Epithelial cell of prostate (primary cell): ENCODE measurements around the gene METRN.

Experiments
- DNase-seq: peaks from one replicate; pipeline ENCODE4 v3.0.0-alpha.2; 2011; ENCODE audit warnings: low read depth, low spot score
- H3K27ac ChIP-seq: fragments of 450-650 bp; 2 replicates; pipeline ENCODE4 v1.5.1; 2017; ENCODE audit warnings: mild to moderate bottlenecking

Gene METRN

DNA sequence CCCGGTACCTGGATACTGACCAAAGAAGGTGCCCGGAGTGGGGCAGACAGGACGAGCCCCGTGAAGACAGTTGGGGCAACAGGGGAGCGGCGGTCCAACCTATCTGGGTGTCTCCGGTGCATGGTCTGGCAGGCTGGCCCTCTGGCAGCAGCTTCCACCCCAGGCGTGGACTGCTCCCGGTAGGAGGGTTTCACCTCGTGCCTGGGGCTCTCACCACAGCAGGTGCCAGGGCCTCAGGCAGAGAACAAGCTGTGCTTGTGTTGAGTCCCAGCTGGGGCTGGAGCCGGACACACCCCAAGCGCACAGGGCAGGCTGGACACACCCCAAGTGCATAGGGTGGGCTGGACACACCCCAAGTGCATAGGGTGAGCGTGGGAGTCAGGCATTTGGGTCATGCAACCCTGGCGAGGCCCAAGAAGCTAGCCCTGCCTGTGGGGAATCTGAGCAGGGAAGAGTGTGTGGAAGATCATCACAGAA lies 7.8 kb upstream of the METRN start:
- H3K27ac ChIP-seq = no peak overlapping the region
- no peak for DNase-seq

DNA sequence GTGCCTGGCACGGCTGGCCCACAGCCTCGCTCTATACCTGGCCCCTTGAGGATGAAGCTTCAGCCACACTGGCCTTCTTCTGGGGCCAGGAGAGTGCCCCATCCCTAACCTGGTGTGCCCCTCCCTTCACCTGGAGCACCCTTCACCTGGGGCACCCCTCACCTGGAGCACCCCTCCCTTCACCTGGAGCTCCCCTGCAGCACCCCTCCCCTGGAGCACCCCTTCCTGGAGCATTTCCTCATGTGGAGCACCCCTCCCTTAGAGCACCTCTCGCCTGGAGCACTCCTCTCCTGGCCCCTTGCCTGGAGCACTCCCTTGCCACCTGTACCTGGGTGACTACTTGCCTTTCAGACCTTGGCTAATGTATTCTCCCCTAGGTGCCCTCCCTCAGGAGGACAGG lies 6.9 kb upstream of the METRN start:
- no peak for DNase-seq
- no peak overlapping the region for H3K27ac ChIP-seq

DNA sequence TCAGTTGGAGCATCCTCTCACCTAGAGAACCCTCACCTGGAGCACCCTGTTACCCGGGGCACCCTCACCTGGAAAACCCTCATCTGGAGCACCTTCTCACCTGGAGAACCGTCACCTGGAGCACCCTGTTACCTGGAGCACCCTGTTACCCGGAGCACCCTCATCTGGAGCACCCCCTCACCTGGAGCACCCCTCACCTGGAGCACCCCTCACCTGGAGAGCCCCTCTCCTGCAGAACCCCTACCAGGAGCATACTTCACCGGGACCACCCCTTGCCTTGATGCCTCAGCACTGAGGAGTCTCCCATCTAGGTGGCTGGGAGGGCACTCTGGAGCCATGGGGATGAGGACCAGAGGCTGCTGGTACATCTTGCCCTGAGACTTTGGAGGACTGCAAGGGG lies 6.0 kb upstream of the METRN start:
- H3K27ac ChIP-seq = no peak overlapping the region
- DNase-seq = no peak

DNA sequence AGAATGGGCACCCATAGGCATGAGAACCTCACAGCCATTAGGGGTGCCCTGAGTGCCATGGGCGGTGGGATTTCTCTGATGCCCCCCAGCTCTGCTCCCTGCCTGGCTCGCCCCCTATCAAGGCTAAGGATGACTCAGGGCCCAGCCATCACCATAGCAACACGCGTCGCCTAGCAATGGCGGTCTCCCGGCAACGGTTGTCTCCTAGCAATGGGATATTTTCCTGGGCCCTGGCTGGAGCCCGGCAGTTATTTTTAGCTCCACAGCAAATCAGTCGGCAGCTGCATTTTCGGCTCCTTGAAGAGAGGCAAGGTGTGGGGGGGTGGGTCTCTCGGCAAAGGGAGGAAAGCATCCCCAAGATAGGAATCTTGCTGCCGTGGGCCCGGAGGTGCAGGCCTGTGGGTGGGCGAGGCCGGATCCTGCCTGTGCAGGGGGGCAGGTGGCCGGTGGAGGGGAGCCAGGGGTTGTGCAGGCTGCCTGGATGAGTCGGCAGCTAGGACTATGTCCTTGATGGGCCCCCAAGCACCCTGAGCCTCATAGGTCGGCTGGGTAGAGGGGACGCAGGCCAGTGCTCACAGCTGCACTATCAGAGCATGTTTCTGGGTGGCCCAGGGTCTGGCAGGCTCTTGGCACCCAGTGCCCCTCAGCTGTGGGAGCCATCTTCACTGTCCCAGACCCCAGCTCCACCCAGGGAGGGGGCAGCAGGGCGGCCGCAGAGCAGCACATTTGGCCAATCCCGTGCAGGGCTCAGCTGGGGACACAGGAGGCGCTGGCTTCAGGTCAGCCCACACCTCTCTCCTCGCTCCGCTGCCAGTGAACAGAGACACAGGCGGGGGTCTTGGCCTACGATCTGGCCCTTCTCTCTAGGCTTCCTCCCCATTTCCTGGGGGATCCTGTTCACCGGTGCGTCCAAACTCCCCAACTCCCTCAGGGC lies 5.1 kb upstream of the METRN start:
- DNase-seq = no peak
- H3K27ac ChIP-seq = no peak overlapping the region

DNA sequence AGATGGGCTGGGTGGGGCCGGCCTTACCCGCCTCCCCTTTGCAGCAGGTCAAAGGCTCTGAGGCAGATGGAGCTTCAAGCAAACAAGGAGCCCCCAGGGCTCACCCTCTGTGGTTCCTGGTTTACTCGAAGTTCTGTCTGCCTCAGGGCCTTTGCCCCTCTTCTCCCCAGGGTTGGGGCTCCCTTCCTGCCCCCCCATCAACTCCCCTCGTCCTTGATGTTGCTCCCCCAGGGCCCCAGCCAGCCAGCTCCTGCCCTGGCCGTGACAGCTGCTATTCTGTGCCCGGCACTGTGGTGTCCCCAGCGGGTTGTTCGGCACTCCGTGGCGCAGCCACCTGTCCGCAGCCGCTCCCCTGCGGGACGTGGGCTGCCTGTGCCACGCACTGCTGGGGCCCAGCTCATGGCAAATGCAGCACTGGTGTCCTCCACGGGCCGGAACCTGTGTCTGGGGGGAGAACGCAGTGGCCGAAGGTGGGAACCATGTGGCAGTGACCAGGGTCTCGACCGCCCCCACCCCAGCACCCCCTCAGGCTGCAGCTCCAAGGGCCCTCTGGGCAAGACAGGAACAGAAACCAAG lies 4.3 kb upstream of the METRN start:
- no peak overlapping the region for H3K27ac ChIP-seq
- DNase-seq = no peak

DNA sequence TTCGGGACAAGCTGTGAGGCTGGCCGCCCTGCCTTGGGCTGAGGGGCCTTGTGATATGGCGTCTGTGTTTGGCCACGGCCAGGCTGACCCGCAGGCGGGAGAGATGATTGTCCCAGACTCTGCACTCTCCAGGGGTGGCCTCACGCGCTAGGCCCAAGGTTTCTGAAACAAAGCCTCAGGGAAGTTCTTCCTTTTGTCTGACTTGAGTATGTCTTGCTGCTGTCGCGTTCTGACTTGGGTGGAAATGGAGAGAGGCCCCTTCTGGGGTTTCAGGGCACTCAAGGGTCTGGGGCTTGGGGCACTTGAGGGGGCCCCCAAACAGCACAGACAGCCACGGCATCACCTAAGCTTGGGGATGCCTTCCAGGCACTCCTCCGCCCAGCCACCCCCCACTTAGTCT lies 3.8 kb upstream of the METRN start:
- no peak overlapping the region for H3K27ac ChIP-seq
- DNase-seq = no peak

DNA sequence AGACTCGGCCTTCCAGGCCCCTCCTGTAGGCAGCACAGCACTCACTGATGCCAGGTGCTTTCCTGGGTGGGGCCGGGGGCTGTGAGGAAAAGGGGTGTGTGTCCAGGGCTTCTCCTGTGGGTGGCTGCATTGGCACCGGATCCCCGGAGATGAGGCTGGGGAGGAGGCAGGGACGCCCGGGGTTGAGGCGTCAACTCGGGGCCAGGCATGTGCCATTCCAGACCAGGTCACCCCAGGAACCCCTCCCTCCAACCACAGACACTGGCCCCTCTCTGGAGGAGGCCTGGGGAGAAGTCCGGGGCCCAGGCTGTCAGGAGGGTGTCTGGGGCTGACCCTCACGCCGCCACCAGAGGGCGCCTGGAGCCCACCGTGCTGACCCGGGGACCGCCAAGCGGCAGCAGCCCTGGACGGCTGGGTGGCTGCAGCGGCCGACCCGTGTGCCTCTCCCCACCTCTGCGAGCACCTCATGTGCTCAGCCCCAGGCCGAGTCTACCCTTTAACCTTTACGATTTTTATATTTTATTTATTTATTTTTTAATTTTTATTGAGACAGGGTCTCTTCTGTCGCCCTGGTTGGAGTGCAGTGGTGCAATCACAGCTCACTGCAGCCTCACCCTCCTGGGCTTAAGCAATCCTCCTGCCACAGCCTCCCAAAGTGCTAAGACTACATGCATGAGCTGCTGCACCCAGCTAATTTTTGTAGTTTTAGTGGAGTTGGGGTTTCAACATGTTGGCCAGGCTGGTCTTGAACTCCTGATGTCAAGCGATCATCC lies 3.2 kb upstream of the METRN start:
- H3K27ac ChIP-seq = peak overlapping the region; percentile 60
- no peak for DNase-seq

DNA sequence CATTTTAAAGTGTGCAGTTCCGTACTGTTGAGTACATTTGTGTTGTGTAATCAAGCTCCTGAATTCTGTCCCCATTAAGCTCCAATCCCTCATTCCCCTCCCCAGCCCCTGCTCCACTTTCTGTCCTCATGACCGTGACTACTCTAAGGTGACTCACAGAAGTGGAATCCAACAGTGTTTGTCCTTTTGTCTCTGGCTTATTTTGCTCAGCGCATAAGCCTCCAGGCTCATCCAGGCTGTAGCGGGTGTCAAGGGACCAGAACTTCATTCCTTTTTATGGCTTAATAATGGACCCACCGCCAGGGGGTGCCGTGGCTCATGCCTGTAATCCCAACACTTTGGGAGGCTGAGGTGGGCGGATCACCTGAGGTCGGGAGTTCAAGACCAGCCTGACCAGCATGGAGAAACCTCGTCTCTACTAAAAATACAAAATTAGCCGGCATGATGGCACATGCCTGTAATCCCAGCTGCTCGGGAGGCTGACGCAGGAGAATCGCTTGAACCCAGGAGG lies 2.1 kb upstream of the METRN start:
- peak overlapping the region; percentile 60 for H3K27ac ChIP-seq
- DNase-seq = peak; percentile 83

DNA sequence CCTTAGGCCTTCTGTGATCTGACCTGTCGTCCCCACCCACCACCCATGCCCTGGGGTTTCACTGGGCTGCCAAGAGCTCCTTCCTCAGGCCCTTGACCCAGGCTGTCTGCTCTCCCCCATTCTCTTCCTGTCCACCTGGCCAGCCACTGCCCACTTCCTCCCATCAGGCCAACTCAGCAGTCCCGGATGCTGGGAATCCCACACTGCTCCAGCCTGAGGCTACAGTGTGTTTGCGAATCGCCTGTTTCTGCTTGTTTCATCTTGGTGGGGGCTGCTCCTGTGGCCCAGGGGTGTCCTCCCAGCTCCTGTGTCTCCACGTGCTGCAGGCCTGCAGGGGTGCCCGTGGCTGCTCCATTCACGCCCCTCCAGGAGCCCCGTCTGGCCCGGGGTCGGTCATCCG lies 839 bp upstream of the METRN start:
- DNase-seq = no peak
- H3K27ac ChIP-seq = peak overlapping the region; percentile 60

DNA sequence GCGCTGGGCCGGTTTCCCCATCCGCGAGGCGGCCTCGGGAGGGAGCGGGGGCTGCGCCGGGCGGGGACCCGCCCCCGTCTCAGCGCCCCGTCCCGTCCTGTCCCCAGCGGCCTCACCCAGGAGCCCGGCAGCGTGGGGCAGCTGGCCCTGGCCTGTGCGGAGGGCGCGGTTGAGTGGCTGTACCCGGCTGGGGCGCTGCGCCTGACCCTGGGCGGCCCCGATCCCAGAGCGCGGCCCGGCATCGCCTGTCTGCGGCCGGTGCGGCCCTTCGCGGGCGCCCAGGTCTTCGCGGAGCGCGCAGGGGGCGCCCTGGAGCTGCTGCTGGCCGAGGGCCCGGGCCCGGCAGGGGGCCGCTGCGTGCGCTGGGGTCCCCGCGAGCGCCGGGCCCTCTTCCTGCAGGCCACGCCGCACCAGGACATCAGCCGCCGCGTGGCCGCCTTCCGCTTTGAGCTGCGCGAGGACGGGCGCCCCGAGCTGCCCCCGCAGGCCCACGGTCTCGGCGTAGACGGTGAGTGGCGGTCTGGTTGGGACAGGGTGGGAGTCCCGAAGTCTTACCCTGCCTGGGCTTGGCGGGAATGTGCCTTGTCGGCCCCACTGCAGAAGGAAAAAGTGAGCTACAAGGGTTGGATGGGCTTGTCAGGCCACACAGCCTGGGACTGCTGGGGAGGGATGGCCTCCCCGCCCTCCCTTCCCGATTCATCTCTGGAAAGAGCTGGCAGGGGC lies 720 bp downstream of the METRN start:
- DNase-seq = no peak

DNA sequence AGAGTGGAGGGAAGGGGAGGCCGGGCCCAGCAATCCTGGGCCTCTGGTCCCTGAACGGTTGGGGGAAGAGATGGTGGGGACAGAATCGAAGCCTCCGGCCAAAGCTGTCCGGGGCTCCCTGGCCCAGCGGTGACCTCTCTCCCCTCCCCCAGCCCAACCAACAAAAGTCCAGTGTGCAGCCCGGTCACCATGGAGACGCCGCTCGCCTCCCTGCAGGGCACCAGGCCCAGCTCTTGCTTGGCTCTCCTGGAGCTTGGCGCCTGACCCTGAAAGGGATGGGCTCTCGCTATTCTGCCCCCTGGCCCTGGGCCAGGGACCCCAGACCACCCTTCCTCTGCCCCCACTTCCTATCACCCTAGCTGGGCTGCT lies 1.3 kb downstream of the METRN start:
- no peak overlapping the region for H3K27ac ChIP-seq

More for the DNA sequence above, 720 bp downstream of the METRN start:
- peak overlapping the region; percentile 60 for H3K27ac ChIP-seq

DNA sequence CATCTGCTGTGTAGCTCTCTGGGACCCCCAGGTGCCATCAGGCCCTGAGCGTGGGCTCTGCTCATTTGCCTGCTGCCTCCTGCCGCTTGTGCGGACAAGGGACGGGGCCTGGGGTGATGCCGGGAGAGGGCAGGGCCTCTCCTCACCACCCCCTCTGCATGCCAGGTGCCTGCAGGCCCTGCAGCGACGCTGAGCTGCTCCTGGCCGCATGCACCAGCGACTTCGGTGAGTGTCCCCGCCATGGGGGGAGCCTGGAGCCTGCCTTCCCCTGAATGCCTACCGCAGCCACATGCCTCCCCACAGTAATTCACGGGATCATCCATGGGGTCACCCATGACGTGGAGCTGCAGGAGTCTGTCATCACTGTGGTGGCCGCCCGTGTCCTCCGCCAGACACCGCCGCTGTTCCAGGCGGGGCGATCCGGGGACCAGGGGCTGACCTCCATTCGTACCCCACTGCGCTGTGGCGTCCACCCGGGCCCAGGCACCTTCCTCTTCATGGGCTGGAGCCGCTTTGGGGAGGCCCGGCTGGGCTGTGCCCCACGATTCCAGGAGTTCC lies 1.9 kb downstream of the METRN start:
- DNase-seq = no peak
- H3K27ac ChIP-seq = no peak overlapping the region

More for the DNA sequence above, 1.3 kb downstream of the METRN start:
- DNase-seq = no peak

DNA sequence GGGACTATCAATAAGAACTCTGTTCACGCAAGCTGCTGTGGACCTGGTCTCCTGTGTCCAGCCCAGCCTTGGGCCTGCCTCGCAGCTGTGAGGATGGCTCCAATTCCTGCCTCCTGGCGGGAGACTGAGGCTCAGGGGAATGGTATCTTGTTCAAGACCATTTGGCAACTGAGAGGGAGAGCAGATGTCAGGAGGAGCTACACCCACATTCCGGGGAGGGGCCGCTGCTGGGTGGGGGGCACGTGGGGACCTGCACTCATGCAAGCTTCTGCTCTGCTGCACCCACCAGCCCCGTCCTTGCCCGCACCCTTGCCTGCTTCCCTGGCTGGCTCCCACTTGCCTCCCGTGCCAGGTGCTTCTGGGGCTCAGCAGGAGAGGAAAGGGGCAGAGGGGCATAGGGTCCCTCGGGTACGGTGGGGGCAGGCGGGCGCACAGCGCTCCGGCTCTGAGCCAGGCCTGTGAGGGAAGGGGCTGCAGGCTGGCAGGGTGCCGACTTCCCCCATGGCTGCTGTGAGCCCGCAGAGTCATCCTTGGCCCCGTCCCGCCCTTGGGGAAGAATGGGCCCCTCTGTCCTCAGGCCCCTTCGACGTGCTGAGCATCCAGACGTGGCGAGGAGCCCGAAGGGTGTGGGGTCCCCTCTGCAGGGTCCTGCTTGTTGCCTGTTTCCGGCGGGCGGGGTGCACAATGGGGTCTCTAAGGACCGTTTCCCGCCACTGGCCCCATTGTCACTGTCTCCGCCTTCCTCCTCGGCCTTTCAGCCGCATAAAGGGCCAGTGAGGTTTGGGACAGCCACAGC lies 2.7 kb downstream of the METRN start:
- DNase-seq = no peak
- no peak overlapping the region for H3K27ac ChIP-seq

DNA sequence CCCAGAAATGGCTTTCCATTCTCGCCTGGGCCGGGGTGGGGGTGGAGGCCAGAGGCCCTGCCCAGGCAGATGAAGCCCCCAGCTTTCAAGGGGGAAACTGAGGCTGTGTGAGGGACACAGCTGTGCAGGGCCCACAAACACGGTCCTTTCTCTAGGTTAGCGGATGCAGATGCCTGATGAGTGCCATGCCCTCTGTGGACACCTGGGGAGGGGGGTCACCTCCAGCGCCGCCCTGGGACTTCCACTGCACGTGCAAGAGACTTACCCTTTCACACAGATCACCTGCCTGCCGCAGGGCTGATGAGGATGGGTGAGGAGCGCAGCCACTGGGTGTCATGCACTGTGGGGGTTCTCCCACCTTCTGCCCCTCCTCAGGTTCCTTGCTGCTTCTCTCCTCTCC lies 3.5 kb downstream of the METRN start:
- no peak overlapping the region for H3K27ac ChIP-seq
- no peak for DNase-seq

DNA sequence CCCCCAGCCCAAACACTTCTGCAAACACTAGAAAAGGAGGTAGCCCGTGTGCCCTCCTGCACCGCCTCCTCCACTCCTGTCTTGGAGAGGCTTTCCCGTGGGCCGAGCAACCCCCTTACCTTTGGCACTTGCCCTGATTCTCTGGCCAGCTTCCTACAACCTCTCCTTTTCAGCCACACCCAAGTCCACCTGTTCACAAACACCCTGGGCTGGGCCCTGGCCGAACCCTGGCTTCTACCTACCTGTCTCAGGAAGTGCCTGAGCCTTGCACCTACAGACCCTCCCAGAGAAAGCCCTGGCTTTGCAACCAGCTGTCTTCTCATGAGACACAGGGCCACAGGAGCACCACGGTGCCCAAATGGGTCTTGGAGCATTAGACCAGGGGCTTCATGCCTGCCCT lies 4.0 kb downstream of the METRN start:
- no peak for DNase-seq
- no peak overlapping the region for H3K27ac ChIP-seq

DNA sequence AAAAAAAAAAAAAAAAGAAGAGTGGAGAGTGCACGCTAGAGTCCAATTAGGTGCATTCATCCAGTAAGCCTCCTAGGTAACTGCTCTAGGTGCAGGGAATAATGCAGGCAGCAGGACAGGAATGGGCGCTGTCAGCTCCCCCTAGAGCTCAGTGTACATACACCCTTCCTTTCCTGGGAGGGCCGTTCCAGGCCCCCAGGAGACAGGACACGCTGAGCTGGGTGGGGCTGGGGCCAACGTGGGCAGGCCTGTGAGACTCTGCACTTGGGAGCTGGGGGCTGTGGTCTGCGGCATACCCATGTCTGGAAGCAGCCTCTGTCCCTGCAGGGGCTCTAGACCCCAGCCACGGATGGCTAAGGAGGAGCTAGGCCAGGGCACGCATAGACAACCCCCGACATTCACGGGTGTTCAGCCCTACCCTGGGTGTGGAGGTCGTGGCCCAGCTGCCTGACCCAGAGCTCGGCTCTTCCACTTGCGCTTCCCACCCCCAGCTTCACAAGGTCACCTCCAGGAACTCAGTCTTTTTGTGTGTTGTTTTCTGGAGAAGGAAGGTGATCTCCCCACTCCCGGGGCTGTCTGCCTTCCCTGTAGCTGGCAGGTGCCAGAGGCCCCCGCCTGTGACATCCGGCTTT lies 5.0 kb downstream of the METRN start:
- H3K27ac ChIP-seq = peak overlapping the region; percentile 78
- DNase-seq = no peak

DNA sequence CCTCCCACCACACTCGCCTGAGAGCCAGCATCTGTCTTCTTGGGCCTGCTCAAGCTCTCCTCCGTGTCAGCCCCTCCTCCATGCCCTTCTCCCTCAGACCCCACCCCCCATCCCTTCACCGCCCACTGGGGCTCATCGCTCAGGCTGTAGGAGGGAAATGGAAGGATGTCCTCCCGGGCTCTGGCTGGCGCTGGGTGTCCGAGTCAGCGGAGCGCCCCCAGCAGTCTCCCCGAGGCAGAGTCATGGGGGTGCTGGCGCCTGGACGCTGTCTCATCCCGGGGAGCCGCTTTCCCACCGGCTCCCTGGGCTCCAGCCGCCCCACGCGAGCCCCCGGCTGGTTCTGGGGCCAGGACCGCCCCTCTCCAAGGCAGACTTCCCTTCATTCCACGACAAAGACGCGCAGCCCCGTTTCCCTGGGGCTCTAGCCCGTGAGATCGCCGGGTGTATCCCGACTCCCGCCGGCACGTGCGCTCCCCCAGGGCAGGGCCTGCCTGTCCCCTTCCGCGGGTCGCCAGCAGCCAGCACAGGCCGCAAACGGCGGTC lies 5.6 kb downstream of the METRN start:
- DNase-seq = no peak
- H3K27ac ChIP-seq = peak overlapping the region; percentile 78

DNA sequence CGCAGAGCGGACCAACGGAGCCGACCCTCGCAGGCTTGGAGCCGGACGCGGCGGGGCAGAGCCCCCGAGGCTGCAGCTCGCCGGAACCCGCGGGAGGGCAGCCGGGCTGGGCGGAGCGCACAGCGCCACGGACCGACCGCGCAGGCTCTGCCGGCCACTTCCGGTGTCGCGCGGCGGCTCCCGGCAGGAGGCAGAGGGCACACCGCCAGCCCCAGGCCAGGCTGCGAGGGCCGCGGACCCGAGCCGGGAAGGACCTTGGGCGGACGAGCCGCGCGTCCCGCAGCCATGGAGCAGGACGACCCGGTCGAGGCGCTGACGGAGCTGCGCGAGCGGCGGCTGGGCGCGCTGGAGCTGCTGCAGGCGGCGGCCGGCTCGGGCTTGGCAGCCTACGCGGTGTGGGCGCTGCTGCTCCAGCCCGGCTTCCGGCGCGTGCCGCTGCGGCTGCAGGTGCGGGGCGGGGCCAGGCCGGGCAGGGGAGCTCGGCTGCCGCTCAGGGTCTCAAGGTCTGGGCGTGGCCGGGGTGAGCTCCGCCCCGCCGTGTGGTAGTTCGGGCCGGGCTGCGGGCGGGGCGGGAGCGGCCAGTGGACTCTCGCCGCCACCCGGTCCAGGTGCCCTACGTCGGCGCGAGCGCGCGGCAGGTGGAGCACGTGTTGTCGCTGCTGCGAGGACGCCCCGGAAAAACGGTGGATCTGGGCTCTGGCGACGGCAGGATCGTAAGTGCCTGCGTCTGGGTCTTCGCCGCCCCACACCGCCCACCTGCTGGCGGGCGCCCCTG lies 6.3 kb downstream of the METRN start, which contains the start of gene ANTKMT:
Gene ANTKMT, plus strand, starts transcription at position 157 of the 775 bp plus-strand sequence. Its CDS starts 129 bp downstream, at position 286.
- DNase-seq = no peak
- peak within 1 kb of the TSS; percentile 78 for H3K27ac ChIP-seq
